ENCODE data around the gene DNAJC13.

DNAJC13 gene

DNA sequence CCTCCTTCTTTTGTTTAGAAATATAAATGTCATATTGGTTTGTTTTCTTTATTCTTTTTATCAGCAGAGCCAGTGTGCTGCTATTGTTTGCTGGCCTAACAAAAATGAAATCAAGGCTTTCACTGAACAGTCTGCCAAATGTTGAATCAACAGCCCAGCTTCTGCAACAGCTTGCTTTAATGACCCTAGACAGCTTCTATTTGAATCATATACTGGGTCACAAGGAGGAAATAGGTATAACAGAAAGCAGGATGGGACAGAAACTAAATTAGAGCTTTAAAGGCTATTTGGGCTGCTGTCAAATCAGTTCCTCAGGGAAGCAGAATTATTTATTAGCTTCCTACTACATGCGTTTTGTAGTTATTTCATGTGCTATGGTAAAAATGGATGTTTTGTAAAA is 12.1 kb upstream of the DNAJC13 start:
- no peak for DNase-seq (ENCODE audit: low spot score)

- DNase-seq (ENCODE audit: low spot score): no peak
Observed at GRCh38 chr3:132405609-132406299, 11.5 kb upstream of the DNAJC13 start.

- DNase-seq (ENCODE audit: low spot score): no peak
Observed at GRCh38 chr3:132406587-132406986, 10.7 kb upstream of the DNAJC13 start.

DNA sequence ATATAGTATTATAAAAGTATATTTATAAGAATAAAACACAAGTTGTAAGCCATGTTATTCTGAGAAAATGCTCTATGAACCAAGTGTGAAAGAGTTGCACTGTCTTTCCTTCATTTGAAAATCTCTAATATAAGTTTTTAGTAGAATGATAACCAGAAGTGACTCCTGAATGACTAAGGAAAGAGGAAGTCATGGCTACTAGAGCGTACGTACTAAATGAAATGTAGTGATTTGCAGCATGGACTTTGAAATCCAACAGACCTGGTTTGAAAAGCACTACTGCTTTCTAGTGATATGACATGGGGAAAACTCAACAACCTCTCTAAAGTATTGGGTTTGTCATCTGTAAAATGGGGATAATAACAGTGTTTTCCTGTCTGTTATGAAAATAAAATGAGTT is 10.3 kb upstream of the DNAJC13 start:
- no peak for DNase-seq (ENCODE audit: low spot score)

GRCh38 chr3:132414841-132415240 is 2.5 kb upstream of the DNAJC13 start:
- DNase-seq (ENCODE audit: low spot score): no peak

GRCh38 chr3:132416161-132416560 is 1.1 kb upstream of the DNAJC13 start:
- DNase-seq (ENCODE audit: low spot score): no peak

- peak; percentile 77 for DNase-seq (ENCODE audit: low spot score)
Observed at GRCh38 chr3:132417695-132418411, 551 bp downstream of the DNAJC13 start.

DNA sequence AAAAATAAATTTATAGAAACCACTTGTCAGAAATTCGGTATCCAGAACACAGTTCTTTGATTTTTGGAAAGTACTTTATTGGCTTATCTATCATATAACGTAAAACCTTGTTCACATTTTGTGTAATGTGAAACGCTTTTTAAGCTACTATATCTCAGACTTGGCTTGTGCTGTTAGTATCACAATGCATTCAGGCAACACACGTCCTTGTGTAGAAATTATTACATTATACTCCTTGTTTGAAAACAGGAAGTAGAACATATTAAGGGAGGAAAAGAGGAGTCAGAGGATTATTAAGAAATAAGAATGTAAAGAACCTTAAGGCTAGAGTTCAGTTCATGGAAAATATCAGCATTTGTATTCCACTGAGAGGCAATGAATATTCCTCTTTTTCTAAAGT is 1.6 kb downstream of the DNAJC13 start:
- no peak for DNase-seq (ENCODE audit: low spot score)

- DNase-seq (ENCODE audit: low spot score): peak; percentile 6
Observed at GRCh38 chr3:132421832-132422231, 4.5 kb downstream of the DNAJC13 start.

DNA sequence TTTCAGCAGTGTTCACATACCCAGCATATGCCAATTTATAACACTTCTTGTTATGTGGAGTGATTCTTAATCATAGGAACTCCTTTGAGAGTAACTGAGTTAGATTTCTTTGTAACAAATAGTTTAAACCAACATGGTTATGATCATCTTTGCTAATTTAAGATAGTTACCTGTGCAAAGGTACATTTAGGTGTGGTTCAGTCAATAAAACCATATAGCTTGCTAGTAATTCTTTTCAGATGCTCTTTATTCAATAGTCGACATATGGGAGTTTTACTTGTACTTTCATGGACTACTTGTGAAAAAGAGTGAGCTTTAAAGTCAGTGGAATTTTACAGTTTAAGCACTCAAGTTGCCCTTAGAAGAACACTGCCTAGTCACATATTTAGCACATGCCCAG is 5.2 kb downstream of the DNAJC13 start:
- DNase-seq (ENCODE audit: low spot score): no peak

GRCh38 chr3:132432639-132433038 is 15.3 kb downstream of the DNAJC13 start:
- no peak for DNase-seq (ENCODE audit: low spot score)

GRCh38 chr3:132433121-132433520 is 15.8 kb downstream of the DNAJC13 start:
- no peak for DNase-seq (ENCODE audit: low spot score)

DNA sequence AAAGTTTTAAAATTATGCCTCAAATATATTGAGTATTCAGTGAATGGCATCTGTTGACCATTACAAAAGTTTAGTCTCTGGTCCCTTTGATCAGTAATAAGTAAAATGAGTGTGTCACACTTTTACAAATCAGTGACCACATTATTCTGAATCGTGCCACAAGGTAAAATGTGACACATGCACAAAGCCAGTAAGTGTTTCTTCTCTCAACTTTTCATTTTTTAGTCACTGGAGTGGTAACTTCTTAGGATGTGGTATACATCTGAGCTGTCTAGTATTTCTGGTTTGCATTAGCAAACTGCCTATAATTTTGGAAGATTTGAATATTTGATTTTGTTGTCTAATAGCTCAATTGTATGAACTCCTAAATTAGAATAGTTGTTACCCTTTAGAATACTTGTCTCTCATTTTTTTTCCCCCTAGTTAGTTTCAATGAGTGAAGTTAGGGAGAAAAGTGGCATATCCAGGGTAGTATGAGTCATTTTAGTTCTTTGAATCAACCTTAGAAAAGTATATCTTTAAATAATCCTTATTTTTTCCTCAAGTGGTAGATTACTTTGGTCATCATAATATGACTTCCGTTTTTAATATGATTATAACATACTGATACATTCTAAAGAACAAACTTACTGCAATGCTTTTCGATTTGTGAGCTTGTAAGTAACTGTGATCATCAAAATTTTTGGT is 18.1 kb downstream of the DNAJC13 start:
- DNase-seq (ENCODE audit: low spot score): no peak

GRCh38 chr3:132435911-132436425 is 18.7 kb downstream of the DNAJC13 start:
- no peak for DNase-seq (ENCODE audit: low spot score)

- no peak for DNase-seq (ENCODE audit: low spot score)
Observed at GRCh38 chr3:132443421-132443820, 26.1 kb downstream of the DNAJC13 start.

- DNase-seq (ENCODE audit: low spot score): no peak
Observed at GRCh38 chr3:132444383-132444782, 27.1 kb downstream of the DNAJC13 start.

- DNase-seq (ENCODE audit: low spot score): no peak
Observed at GRCh38 chr3:132445817-132446216, 28.5 kb downstream of the DNAJC13 start.

DNA sequence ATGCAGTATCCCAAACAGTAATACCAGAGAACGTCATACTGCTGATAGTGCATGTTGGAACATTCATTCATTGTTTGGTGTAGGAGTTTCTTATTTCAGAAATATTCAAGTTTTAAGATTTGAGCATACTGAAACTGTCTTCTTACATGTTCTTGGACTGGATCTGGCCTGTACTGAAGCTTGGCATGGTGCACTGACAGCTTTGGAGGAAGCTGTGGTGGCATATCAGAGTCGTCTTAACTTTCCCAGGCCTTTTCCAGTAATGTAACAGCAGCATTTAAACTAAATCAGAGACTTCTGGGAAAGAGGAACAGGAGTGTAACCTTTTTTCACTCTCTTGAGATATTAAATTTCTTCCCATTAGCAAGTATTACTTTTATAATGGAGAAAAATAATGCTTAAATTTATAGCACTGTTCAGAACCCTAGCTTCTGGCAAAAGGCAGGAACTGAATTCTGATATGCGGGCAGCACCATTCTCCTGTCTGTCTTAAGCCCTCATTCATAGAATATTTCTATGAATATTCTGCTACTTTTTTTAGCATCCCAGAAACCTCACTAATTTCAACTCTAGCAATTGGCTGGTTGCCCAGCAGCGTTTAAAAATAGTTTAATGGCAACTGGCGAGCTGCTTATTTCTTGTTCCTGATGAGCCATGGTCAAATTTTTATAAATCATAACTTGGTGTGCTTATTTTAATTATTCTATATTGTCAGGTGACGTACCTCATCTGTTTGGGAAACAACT is 31.1 kb downstream of the DNAJC13 start:
- no peak for DNase-seq (ENCODE audit: low spot score)

DNA sequence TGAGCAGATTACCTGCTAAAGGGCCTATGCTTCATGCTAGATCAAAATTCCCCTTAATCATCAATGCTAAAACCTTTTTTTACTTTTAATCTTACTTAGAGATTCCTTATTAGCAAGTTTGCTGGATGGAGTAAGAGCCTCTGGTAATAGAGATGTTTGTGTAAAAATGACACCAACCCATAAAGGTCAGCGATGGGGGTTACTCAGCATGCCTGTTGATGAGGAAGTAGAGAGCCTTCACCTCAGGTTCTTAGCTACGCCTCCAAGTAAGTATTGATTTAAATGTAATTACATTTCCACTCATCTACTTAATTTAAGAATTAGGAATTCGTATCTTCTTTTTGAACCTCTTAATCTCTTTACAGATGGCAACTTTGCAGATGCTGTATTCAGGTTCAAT is 38.8 kb downstream of the DNAJC13 start:
- no peak for DNase-seq (ENCODE audit: low spot score)

DNA sequence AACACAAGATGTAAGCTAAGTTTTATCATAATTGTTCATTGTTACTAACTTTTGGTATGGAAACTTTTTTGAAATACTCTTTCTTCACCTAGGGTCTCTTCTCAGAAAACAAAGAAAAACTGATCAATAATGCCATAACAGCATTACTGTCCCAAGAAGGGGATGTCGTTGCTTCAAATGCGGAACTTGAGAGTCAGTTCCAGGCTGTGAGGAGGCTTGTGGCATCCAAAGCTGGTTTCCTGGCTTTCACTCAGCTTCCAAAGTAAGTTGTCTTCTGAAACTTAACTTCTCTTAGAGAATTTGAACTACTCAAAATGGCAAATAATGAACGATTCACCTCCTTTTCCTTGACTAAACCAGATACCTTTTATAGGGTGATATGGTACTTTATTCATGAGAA is 39.3 kb downstream of the DNAJC13 start:
- no peak for DNase-seq (ENCODE audit: low spot score)

DNA sequence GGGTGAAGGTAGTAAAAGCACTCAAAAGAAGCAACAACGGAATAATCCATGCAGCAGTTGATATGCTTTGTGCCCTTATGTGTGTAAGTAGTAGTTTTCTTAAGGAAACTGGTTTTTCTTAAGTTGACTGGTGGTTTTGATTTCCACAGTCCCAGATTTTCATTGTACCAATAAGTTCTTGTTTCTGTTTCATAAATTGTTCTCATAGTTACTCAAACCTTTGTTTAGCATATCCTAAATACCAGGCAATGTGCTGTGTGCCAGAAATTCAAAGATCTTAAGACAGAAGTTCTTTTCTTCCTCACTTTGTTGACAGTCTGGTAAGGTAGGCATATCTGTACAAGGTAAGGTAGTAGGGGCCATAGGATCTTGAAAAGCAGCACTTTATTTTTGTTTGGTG is 40.0 kb downstream of the DNAJC13 start:
- no peak for DNase-seq (ENCODE audit: low spot score)

GRCh38 chr3:132459551-132459950 is 42.2 kb downstream of the DNAJC13 start:
- no peak for DNase-seq (ENCODE audit: low spot score)

All from LoVo (cell line).